Activated CD4-positive, alpha-beta T cell treated with anti-CD3 and anti-CD28 coated beads for 36 hours (primary cell): ENCODE measurements around the gene ALG12. TPM values are rescaled to one million over a fixed set of nuclear protein-coding genes. Genes with fewer than 3 reads are reported as not detected.

Experiments used
- ATAC-seq: fragments of 200-7000 bp; cut with Tn5 transposase; one replicate; pipeline ENCODE4 v1.10.0; 2021; ENCODE audit warnings: mild to moderate bottlenecking, moderate library complexity
- CTCF ChIA-PET: fragments of 350-600 bp; sonication (Branson Sonifier 250); formaldehyde crosslinking; loops from one replicate; lab custom pipeline; 2021; ENCODE audit warnings: antibody characterized with exemption; lab: Charles Lee
- POLR2A ChIA-PET: fragments of 350-600 bp; sonication (Branson Sonifier 250); formaldehyde crosslinking; loops from one replicate; lab custom pipeline; 2021; ENCODE audit warnings: antibody characterized with exemption, inconsistent platforms; lab: Charles Lee
- DNase-seq: peaks from one replicate; pipeline ENCODE4 v3.0.0-alpha.2; 2020
- H3K27ac Mint-ChIP-seq: one replicate; pipeline ENCODE4 v1.8.0; 2021; ENCODE audit warnings: mixed read lengths
- H3K27me3 Mint-ChIP-seq: one replicate; pipeline ENCODE4 v1.8.0; 2021; ENCODE audit warnings: mixed read lengths
- H3K36me3 Mint-ChIP-seq: one replicate; pipeline ENCODE4 v1.8.0; 2021; ENCODE audit warnings: low read depth, mixed read lengths
- H3K4me1 Mint-ChIP-seq: one replicate; pipeline ENCODE4 v1.8.0; 2021; ENCODE audit warnings: mixed read lengths
- H3K4me3 Mint-ChIP-seq: one replicate; pipeline ENCODE4 v1.8.0; 2021; ENCODE audit warnings: mild to moderate bottlenecking, moderate library complexity, mixed read lengths
- H3K9me3 Mint-ChIP-seq: one replicate; pipeline ENCODE4 v1.8.0; 2021; ENCODE audit warnings: low read depth, mixed read lengths
- intact Hi-C, 2 experiments: fragments of 100-400 bp; cut with DNase I in 1 of 2; cut with micrococcal nuclease in 1 of 2; formaldehyde crosslinking; loops; one replicate each; pipeline versions ENCODE4 v1.14.2 to v1.15.1; 2022 to 2024; cut with DNase I, micrococcal nuclease
- total RNA-seq, 2 experiments: library from RNA; stranded (reverse); gene quantifications; one replicate each; pipeline ENCODE4 v1.2.3, GENCODE V29; 2021

The ALG12 gene
- total RNA-seq, 2 experiments from 2014 or later = 13.6 to 13.7 TPM

DNA sequence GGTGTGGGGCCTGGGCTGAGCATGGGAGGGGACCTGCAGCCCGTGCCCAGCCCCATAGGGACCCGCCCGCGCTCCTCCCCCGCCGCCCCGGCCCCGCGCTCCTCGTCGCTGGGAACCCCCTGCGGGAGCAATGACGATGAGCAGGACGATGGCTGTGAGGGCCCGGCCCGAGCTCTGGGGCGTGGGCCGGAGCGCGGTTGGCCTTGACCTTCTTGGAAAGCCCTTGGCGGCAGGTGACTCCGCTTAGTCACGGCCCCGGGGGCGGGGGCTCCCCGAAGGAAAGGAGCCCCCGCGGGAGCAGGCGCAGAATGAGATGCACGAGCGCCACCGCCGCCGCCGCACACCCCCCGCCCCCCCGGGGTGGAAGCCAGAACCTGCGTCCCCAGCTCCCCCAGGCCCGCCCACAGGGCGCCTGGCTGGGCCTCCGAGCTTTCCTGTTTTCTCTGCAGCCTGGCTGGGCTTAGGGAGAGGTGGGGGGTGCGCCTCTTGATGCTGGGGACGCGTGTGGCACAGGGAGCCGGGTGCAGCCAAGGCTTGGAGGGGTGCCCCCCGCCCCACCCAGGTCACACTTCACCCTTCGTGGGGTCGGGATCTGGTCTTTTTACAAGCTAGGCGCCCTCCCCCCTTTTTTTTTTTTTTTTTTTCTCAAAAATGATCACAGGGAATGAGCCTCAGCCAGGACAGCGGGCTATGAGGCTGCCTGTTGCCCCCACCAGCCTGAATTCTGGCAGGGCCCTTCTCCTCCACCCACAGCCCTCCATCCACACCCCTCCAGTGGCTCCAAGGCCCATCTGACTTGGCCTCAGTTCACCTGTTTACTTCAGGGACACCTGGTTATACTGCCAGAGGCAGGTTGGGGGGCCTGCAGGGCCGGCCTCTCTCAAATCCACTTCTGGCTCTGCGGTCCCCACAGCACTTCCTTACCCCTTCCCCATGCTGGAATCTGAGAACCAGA lies 18.1 kb upstream of the ALG12 start:
- peak; percentile 99 for DNase-seq
- Mint-ChIP-seq H3K27me3 (no peaks in the 10 kb centered on the region), H3K4me3 (peak overlapping the region; percentile 64), H3K9me3 (no peaks in the 10 kb centered on the region), H3K27ac (peak overlapping the region; percentile 85), H3K36me3 (peaks cover 3% of the 10 kb centered on the region), H3K4me1 (peaks cover 43% of the 10 kb centered on the region)
- ChIA-PET POLR2A (interaction anchor here (0.6 to 3.2 kb wide), 8 partner anchors 15 to 44 kb away, joined by 3 to 46 read pairs (median 5); partner anchors contain the start of gene PIM3), CTCF (interaction anchor here (0.7 kb wide), 2 partner anchors 9 to 169 kb away, joined by 3 to 4 read pairs; no protein-coding TSS in a partner anchor)
- peak; percentile 84 for ATAC-seq
- intact Hi-C loops = loop anchor here (1.0 to 10.0 kb wide), 6 partner anchors 18 to 259 kb away; partner anchors contain the start of genes PIM3 (in 2 of the 2), ALG12 (in 1 of the 2), CRELD2 (in 1 of the 2) and ZBED4 (in 1 of the 2)

DNA sequence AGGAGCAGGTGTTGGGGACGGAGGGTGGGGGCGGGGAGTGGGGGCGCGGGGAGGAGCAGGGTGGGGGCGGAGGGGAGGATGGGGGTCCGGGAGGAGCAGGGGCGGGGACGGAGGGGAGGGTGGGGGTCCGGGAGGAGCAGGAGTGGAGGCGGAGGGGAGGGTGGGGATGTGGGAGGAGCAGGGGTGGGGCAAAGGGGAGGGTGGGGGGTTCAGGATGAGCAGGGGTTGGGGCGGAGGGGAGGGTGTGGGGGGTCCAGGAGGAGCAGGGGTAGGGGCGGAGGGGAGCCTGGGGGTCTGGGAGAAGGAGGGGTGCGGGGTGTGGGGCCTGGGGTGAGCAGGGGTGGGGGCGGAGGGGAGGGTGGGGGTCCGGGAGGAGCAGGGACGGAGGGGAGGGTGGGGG lies 17.3 kb upstream of the ALG12 start:
- intact Hi-C loops = loop anchor here in 1 of 2 experiments (10.0 kb wide), 1 partner anchor 259 kb away; no protein-coding TSS in a partner anchor
- Mint-ChIP-seq H3K4me3 (no peak overlapping the region), H3K4me1 (peaks cover 49% of the 10 kb centered on the region), H3K27ac (no peak overlapping the region), H3K9me3 (no peaks in the 10 kb centered on the region), H3K27me3 (no peaks in the 10 kb centered on the region), H3K36me3 (peaks cover 3% of the 10 kb centered on the region)
- DNase-seq (no peak), ATAC-seq (no peak)
- ChIA-PET CTCF (interaction anchor here (0.7 kb wide), 2 partner anchors 8 to 168 kb away, joined by 3 to 4 read pairs; no protein-coding TSS in a partner anchor), POLR2A (interaction anchor here (0.6 to 3.2 kb wide), 8 partner anchors 16 to 44 kb away, joined by 3 to 46 read pairs (median 5); partner anchors contain the start of gene PIM3)

DNA sequence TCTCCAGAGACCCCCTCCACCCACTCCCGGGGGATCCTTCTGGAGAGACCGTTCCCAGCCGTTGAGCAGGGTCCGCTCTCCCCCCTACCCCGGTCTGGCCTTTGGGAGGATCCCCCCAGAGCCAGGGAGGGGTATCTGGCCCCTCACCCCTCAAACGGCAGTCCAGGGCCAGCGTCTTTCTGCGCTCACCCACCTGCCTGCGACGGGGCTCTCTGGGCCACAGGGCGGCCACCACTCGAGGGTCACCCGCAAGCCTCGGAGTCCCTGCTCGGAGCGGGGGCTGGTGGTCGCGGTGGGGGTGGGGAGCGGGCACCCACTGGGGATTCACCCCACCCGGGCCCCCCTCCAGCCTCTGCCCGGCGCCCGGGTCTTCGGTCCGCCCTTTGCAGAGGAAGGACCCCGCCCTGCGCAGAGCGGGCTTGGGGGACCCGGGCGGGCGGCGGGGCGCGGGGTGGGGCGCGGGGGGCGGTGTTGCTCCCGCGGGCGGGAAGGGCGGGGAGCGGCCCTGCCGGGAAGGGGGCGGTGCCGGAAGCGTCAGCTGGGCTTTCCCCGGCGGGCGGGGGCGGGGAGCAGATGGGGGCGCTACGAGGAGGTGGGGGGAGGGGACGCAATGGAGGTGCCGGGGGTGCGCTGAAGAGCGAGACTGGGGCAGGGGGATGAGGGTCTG lies 16.8 kb upstream of the ALG12 start:
- ATAC-seq = peak; percentile 1
- H3K4me1 Mint-ChIP-seq = peaks cover 54% of the 10 kb centered on the region
- ChIA-PET POLR2A (no interaction called here), CTCF (no interaction called here)
- peak; percentile 97 for DNase-seq
- peak overlapping the region; percentile 66 for H3K4me3 Mint-ChIP-seq
- H3K27ac Mint-ChIP-seq = peak overlapping the region; percentile 75
- H3K27me3 Mint-ChIP-seq = no peaks in the 10 kb centered on the region
- intact Hi-C loops = loop anchor here in 1 of 2 experiments (5.0 to 10.0 kb wide), 2 partner anchors 82 to 260 kb away; no protein-coding TSS in a partner anchor
- no peaks in the 10 kb centered on the region for H3K9me3 Mint-ChIP-seq
- H3K36me3 Mint-ChIP-seq = peaks cover 3% of the 10 kb centered on the region

DNA sequence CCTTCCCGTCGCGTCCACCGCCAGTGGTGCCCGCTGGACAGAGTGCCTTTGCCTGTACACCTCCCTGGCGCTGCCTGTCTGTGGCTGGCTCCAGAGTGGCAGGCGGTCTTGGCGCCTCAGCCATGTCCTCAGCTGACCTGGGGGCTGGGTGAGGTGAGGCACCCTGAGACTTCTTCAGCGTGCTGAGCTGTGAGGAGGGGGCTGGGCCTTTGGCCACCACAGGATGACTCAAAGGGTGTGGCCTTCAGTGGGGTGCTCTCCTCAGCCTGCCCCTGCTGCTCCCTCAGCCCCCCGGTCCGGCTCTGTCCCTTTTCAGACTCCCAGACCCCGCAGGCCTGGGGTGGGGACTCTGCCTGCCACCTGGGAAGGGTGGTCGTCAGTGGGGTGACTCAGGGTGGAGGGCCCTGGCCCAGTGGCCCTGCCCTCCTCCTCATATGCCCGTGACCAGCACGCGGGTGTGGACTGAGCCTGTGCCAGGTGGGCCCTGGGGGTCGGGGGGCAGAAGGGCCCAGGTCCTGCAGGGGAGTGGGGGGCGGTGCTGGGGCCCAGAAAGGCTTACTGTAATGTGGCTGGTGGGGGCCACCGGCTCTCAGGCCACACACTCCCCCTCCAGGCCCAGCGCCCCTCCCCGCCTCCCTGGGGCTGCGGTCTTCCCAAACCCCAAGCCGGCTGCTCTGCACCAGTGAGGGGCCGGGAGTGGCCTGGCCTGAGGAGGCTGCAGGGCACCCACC lies 16.1 kb upstream of the ALG12 start:
- ChIA-PET CTCF (interaction anchor here (2.3 kb wide), 1 partner anchor 96 kb away, joined by 15 read pairs; no protein-coding TSS in a partner anchor), POLR2A (interaction anchor here (0.6 kb wide), 1 partner anchor 29 kb away, joined by 3 read pairs; no protein-coding TSS in a partner anchor)
- no peaks in the 10 kb centered on the region for H3K9me3 Mint-ChIP-seq
- peak; percentile 2 for ATAC-seq
- H3K27ac Mint-ChIP-seq = peak overlapping the region; percentile 75
- intact Hi-C loops = loop anchor here in 1 of 2 experiments (5.0 to 10.0 kb wide), 2 partner anchors 83 to 260 kb away; no protein-coding TSS in a partner anchor
- H3K36me3 Mint-ChIP-seq = peaks cover 3% of the 10 kb centered on the region
- peak overlapping the region; percentile 66 for H3K4me3 Mint-ChIP-seq
- DNase-seq = peak; percentile 68
- no peaks in the 10 kb centered on the region for H3K27me3 Mint-ChIP-seq
- H3K4me1 Mint-ChIP-seq = peaks cover 52% of the 10 kb centered on the region

DNA sequence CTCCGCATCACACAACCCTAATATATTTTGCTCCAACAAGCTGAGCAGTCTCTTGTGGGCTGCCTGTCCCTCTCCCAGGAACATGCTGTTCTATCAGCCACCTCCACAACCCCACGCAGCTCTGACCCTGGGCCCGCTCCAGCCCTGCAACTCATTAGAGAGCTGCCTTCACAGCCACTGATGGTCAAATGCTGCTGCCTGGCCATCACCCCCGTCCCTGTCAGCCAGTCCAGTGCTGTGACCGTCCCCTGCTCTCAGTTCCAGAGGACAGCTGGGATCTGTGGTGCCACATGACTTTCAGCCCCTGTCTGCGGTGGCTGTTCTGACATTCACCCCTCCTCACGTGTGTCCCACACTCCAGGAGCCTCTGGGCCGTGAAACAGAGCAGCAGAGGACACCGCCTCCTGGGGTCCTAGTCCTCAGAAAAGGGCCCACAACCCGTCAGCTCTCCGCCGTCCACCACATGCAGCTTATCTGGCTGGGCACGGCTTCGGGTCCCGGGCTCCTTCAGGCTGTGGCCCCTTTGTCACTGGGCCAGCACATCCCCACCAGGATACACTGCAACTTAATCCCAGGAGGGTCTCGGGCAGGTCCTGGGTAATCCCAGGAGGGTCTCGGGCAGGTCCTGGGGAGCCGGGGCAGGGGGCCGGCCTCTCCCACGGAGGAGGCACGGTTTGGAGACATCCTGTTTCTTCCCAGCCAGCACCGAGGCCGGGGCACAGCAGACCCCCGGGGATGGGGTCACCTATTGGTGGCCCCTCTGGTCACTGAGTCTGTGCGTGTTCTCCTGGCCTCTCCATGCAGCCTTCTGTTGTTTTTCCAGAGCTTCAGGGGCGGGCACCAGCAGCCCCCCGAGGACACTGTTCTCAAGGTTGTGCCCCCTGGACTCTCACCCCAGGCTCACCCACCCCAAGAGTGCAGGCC lies 15.3 kb upstream of the ALG12 start:
- POLR2A ChIA-PET = interaction anchor here (0.8 to 0.9 kb wide), 2 partner anchors 18 to 29 kb away, joined by 3 read pairs; no protein-coding TSS in a partner anchor
- H3K4me3 Mint-ChIP-seq = peak overlapping the region; percentile 66
- intact Hi-C loops = loop anchor here in 1 of 2 experiments (5.0 to 10.0 kb wide), 2 partner anchors 84 to 261 kb away; no protein-coding TSS in a partner anchor
- H3K36me3 Mint-ChIP-seq = peaks cover 3% of the 10 kb centered on the region
- CTCF ChIA-PET = interaction anchor here (1.0 to 2.3 kb wide), 4 partner anchors 12 to 96 kb away, joined by 3 to 15 read pairs (median 4); no protein-coding TSS in a partner anchor
- peaks cover 47% of the 10 kb centered on the region for H3K4me1 Mint-ChIP-seq
- no peak for DNase-seq
- no peak for ATAC-seq
- H3K9me3 Mint-ChIP-seq = no peaks in the 10 kb centered on the region
- peak overlapping the region; percentile 79 for H3K27ac Mint-ChIP-seq
- no peaks in the 10 kb centered on the region for H3K27me3 Mint-ChIP-seq

DNA sequence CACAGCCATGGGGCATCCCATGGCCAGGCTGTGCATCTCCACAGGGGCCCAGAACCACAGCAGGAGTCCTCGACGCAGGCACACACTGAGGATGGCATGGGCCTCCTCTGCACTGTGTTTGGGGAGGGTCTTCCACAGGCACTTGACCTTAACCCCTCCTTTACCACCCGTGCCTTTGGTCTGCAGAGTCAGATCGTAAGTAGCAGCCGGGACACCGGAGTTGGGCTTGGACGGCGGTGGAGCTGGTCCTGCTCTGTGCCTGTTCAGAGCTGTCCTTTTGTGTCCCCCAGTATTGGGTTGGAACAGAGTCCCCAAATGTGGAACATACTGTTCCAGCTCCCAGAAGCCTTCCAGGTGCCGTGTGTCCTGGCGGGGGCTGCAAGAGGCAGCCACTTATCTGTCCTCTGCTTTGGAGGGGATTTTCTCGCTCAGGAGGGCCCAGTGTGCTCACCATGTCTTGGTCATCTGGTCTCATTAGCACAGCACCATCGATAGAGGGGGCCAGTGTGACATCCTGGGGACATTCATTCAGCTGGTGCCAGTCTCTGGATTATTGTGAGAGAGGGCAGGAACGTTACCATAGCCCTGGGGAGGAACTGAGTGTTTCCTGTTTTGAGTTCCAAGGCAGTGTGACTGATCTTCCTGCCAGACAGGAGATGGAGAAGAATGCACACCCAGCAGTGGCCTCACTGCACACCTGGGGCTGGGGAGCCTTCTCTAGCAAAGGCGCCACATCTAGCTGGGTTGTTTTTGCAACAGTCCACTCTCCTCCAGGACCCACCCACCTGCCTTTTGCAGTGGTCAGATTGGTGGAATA lies 12.6 kb upstream of the ALG12 start:
- Mint-ChIP-seq H3K27ac (peak overlapping the region; percentile 34), H3K4me1 (peaks cover 44% of the 10 kb centered on the region), H3K4me3 (peak overlapping the region; percentile 22), H3K36me3 (peaks cover 3% of the 10 kb centered on the region), H3K27me3 (no peaks in the 10 kb centered on the region), H3K9me3 (no peaks in the 10 kb centered on the region)
- ATAC-seq = peak; percentile 47
- DNase-seq = peak; percentile 77
- ChIA-PET POLR2A (interaction anchor here (0.5 to 1.1 kb wide), 4 partner anchors 16 to 100 kb away, joined by 3 to 5 read pairs (median 4); no protein-coding TSS in a partner anchor), CTCF (interaction anchor here (0.7 to 2.7 kb wide), 9 partner anchors 13 to 154 kb away, joined by 3 to 35 read pairs (median 4); no protein-coding TSS in a partner anchor)
- intact Hi-C loops = loop anchor here (1.0 to 10.0 kb wide), 5 partner anchors 29 to 264 kb away; partner anchors contain the start of gene PIM3 (in 1 of the 2)

DNA sequence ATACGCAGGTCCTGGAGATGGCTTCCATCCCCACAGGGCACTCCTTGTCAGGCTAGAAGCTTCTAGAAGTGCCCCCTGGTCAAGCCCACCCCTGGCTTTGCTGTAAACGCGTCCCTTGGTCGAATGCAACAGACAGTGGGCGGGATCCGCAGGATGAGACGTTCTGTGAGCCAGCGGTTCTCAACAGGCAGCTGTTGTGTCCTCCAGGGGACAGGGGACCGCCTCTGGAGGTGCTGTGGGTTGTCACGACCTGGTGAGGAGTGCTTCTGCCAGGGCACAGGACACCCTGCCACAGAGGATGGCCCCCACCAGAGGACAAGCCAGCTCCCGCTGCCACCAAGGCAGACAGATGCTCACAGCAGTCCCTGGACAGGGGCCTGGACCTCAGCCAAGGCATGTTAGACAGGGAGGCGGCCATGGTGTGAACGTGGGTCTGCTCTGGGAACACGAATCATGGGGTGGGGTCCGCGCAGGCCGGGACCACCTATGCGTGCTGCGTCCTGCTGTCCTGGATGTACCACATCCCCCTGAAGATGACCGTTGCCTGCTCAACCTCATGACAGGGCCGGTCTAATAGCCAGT lies 11.8 kb upstream of the ALG12 start:
- H3K9me3 Mint-ChIP-seq = no peaks in the 10 kb centered on the region
- no peak overlapping the region for H3K27ac Mint-ChIP-seq
- ChIA-PET POLR2A (interaction anchor here (0.5 to 1.1 kb wide), 2 partner anchors 47 to 100 kb away, joined by 3 to 4 read pairs; no protein-coding TSS in a partner anchor), CTCF (interaction anchor here (0.7 to 2.7 kb wide), 8 partner anchors 12 to 154 kb away, joined by 3 to 35 read pairs (median 4); no protein-coding TSS in a partner anchor)
- peaks cover 9% of the 10 kb centered on the region for H3K36me3 Mint-ChIP-seq
- peaks cover 51% of the 10 kb centered on the region for H3K4me1 Mint-ChIP-seq
- no peak overlapping the region for H3K4me3 Mint-ChIP-seq
- intact Hi-C loops = loop anchor here (1.0 to 10.0 kb wide), 7 partner anchors 63 to 280 kb away; no protein-coding TSS in a partner anchor
- H3K27me3 Mint-ChIP-seq = no peaks in the 10 kb centered on the region
- no peak for ATAC-seq
- DNase-seq = peak; percentile 47

DNA sequence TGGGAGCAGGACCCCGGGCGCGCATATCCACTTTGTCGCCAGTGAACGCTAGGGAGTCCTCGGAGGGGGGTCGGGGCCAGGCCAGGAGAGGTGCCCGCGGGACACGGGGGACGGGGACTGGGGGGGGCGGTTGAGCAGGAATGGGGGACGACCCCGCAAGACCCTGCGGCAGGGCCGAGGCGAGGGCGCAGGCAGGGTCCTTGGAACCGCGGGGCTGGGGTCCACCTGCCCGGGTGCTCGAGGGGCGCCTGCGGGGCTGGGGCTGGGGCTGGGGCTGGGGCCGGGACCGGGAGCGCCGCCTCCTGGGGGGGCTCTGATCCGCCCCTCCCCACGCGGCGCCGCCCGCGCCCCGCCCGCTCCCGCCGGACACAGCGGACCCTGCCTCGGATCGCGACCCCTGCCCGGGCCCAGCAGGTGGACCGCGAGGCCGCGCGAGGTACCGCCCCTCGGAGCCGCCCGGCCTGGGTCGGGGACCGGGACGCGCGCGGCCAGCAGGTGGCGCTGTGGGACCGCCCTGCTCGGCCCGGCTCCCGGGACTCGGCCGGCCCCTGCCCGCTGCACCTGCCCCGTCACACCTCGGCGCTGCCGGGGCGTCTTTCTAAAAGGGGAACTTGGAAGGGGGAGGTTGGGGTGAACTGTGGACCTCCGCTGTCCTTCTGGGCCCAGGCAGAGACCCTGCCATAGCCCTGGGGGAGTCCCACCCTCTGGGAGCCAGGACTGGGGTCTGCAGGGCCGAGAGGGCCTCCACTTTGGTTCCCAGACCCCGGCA lies 11.2 kb upstream of the ALG12 start:
- ATAC-seq = peak; percentile 60
- no peak overlapping the region for H3K27ac Mint-ChIP-seq
- no peaks in the 10 kb centered on the region for H3K9me3 Mint-ChIP-seq
- CTCF ChIA-PET = interaction anchor here (0.8 to 2.7 kb wide), 5 partner anchors 36 to 101 kb away, joined by 3 to 35 read pairs (median 5); no protein-coding TSS in a partner anchor
- intact Hi-C loops = loop anchor here in 1 of 2 experiments (1.0 kb wide), 5 partner anchors 64 to 281 kb away; no protein-coding TSS in a partner anchor
- peak; percentile 88 for DNase-seq
- no peaks in the 10 kb centered on the region for H3K27me3 Mint-ChIP-seq
- peaks cover 10% of the 10 kb centered on the region for H3K36me3 Mint-ChIP-seq
- POLR2A ChIA-PET = interaction anchor here (1.1 kb wide), 1 partner anchor 101 kb away, joined by 3 read pairs; no protein-coding TSS in a partner anchor
- H3K4me3 Mint-ChIP-seq = no peak overlapping the region
- peaks cover 52% of the 10 kb centered on the region for H3K4me1 Mint-ChIP-seq
